ENCODE data around the gene MUSTN1.

GRCh38 chr3:52847726-52848125 lies 12.9 kb upstream of the MUSTN1 start:
- no peak for TF ChIP-seq CTCF (IDR thresholded peaks at IDR 0.05)
- TF ChIP-seq ZFX (IDR thresholded peaks at IDR 0.05; ENCODE audit: borderline replicate concordance): no peak
